ENCODE measurements around the gene GLE1.

DNA sequence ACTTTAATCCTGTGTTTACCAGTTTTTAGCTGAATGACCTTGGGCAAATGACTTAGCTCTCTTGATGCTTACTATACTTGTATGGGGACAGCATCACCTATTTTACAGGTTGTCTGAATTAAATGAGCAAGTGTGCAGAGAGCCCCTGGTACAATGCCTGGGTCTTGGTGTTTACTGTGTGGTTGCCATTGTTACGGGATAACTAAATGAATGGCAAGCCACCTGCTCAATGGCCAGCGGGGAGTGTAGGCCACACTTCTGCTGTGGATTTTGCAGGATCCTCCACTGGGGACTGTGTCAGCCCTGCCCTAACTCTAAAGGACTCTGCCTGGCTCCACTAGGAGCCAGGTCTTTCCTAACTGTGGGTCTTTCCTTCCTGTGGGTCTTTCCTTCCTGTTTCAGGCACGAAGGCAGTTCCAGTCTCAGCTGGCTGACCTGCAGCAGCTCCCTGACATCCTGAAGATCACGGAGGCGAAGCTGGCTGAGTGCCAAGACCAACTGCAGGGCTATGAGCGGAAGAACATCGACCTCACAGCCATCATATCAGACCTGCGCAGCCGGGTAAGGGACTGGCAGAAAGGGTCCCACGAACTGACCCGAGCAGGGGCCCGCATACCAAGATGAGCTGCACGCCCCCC lies 10.3 kb upstream of the GLE1 start:
- TF ChIP-seq POLR2A (IDR thresholded peaks at IDR 0.05; ENCODE audit: borderline replicate concordance, extremely low read depth, insufficient read depth, insufficient read length) (no peak), FOSL1 (IDR thresholded peaks at IDR 0.05; ENCODE audit: low read depth) (no peak), YY1 (IDR thresholded peaks at IDR 0.05; ENCODE audit: extremely low read depth, insufficient replicate concordance, low read depth, low read length) (no peak), CBX3 (IDR thresholded peaks at IDR 0.05; ENCODE audit: low read depth) (no peak), SP1 (IDR thresholded peaks at IDR 0.05; ENCODE audit: low read depth) (no peak)
- TF ChIP-seq, protein P1, sequence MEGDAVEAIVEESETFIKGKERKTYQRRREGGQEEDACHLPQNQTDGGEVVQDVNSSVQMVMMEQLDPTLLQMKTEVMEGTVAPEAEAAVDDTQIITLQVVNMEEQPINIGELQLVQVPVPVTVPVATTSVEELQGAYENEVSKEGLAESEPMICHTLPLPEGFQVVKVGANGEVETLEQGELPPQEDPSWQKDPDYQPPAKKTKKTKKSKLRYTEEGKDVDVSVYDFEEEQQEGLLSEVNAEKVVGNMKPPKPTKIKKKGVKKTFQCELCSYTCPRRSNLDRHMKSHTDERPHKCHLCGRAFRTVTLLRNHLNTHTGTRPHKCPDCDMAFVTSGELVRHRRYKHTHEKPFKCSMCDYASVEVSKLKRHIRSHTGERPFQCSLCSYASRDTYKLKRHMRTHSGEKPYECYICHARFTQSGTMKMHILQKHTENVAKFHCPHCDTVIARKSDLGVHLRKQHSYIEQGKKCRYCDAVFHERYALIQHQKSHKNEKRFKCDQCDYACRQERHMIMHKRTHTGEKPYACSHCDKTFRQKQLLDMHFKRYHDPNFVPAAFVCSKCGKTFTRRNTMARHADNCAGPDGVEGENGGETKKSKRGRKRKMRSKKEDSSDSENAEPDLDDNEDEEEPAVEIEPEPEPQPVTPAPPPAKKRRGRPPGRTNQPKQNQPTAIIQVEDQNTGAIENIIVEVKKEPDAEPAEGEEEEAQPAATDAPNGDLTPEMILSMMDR (IDR thresholded peaks at IDR 0.05 in 2 of 3, conservative IDR thresholded peaks at IDR 0.05 in 1 of 3; ENCODE audit: borderline replicate concordance in 1 of 3, insufficient read depth in 1 of 3, low read depth in 2 of 3, low read length in 2 of 3), result no peak
- TF ChIP-seq, protein P2, sequence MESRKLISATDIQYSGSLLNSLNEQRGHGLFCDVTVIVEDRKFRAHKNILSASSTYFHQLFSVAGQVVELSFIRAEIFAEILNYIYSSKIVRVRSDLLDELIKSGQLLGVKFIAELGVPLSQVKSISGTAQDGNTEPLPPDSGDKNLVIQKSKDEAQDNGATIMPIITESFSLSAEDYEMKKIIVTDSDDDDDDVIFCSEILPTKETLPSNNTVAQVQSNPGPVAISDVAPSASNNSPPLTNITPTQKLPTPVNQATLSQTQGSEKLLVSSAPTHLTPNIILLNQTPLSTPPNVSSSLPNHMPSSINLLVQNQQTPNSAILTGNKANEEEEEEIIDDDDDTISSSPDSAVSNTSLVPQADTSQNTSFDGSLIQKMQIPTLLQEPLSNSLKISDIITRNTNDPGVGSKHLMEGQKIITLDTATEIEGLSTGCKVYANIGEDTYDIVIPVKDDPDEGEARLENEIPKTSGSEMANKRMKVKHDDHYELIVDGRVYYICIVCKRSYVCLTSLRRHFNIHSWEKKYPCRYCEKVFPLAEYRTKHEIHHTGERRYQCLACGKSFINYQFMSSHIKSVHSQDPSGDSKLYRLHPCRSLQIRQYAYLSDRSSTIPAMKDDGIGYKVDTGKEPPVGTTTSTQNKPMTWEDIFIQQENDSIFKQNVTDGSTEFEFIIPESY (IDR thresholded peaks at IDR 0.05; ENCODE audit: extremely low read depth, insufficient replicate concordance, low read length), result no peak
